Endothelial cell of umbilical vein (primary cell): ENCODE data around the gene NR2E3. TPM values are rescaled to one million over a fixed set of nuclear protein-coding genes. Genes with fewer than 3 reads are reported as not detected.
A peak's percentile ranks its signal among the peaks of the same experiment; 100 is the strongest.

Source experiments
- BruUV-seq: library from RNA; stranded (reverse); fragments of 400-500 nt; replicated peaks from 2 replicates; lab custom pipeline; 2021; lab: Mats Ljungman, UMichigan
- CTCF ChIA-PET: fragments of 300-600, 350-600 bp; sonication (Branson Sonifier 250); formaldehyde crosslinking; loops from one replicate; lab custom pipeline; 2021; ENCODE audit warnings: antibody characterized with exemption, inconsistent platforms; lab: Charles Lee
- POLR2A ChIA-PET: fragments of 300-600, 350-600 bp; sonication (Branson Sonifier 250); formaldehyde crosslinking; loops from one replicate; lab custom pipeline; 2021; ENCODE audit warnings: antibody characterized with exemption, inconsistent platforms; lab: Charles Lee
- DNase-seq: peaks from one replicate; pipeline ENCODE4 v3.0.0-alpha.2; 2011; ENCODE audit warnings: low read depth, low spot score
- FAIRE-seq: peaks from 2 replicates; lab custom pipeline; 2011; peaks lifted over from hg19 to GRCh38; lab: Jason Lieb, UNC
- H2AFZ ChIP-seq: 2 replicates; pipeline ENCODE4 v1.6.0; 2012; ENCODE audit warnings: low read depth, low read length, control low read depth, inconsistent platforms
- H3K27ac ChIP-seq: 2 replicates; pipeline ENCODE4 v1.5.1; 2011; ENCODE audit warnings: low read depth, mild to moderate bottlenecking, control low read depth, low read length, moderate library complexity; ENCODE audit not compliant: insufficient read depth
- H3K27me3 ChIP-seq, 2 experiments: 2 replicates each; pipeline versions ENCODE4 v1.6.0 to v1.6.1; 2011; ENCODE audit warnings: low read length in 2 of 2, mixed read lengths in 1 of 2; ENCODE audit not compliant: control insufficient read depth in 2 of 2, insufficient read depth in 2 of 2
- H3K36me3 ChIP-seq, 2 experiments: 2 replicates in 1 of 2; 3 replicates in 1 of 2; pipeline ENCODE4 v1.5.1; 2011; ENCODE audit warnings: low read length in 2 of 2, mild to moderate bottlenecking in 1 of 2, moderate library complexity in 1 of 2; ENCODE audit not compliant: control insufficient read depth in 2 of 2, insufficient read depth in 2 of 2; ENCODE audit errors: extremely low read depth in 1 of 2
- H3K4me1 ChIP-seq: 3 replicates; pipeline ENCODE4 v1.5.1; 2011; ENCODE audit warnings: mild to moderate bottlenecking, low read length; ENCODE audit not compliant: control insufficient read depth, insufficient read depth; ENCODE audit errors: extremely low read depth
- H3K4me2 ChIP-seq: 2 replicates; pipeline ENCODE4 v1.6.1; 2011; ENCODE audit warnings: low read length, control low read depth, mixed read lengths; ENCODE audit not compliant: insufficient read depth
- H3K4me3 ChIP-seq, 3 experiments: fragments of 200-600 bp in 1 of 3; sonication (generic), shearing (Covaris generic) in 1 of 3; replicated peaks in 1 of 3; 2 replicates each; pipeline ENCODE4 v1.5.1; 2011 to 2016; ENCODE audit warnings: control low read depth in 3 of 3, low read length in 3 of 3, mild to moderate bottlenecking in 2 of 3, inconsistent platforms in 1 of 3, low read depth in 1 of 3, moderate library complexity in 1 of 3; ENCODE audit not compliant: insufficient read depth in 1 of 3
- H3K79me2 ChIP-seq: 2 replicates; pipeline ENCODE4 v1.6.0; 2012; ENCODE audit warnings: low read length, inconsistent platforms; ENCODE audit not compliant: control insufficient read depth, insufficient read depth
- H3K9ac ChIP-seq: replicated peaks from 2 replicates; pipeline ENCODE3; 2011; ENCODE audit warnings: low read length, control low read depth; ENCODE audit not compliant: insufficient read depth; ENCODE audit errors: extremely low read depth
- H3K9me1 ChIP-seq: replicated peaks from 3 replicates; pipeline ENCODE4 v1.6.0; 2011; ENCODE audit warnings: mild to moderate bottlenecking, low read length; ENCODE audit not compliant: control insufficient read depth, insufficient read depth; ENCODE audit errors: extremely low read depth
- H3K9me3 ChIP-seq: replicated peaks from 2 replicates; pipeline ENCODE4 v1.5.1; 2012; ENCODE audit warnings: low read length, inconsistent platforms; ENCODE audit not compliant: control insufficient read depth, insufficient read depth
- H4K20me1 ChIP-seq: replicated peaks from 2 replicates; pipeline ENCODE3; 2011; ENCODE audit warnings: mild to moderate bottlenecking, low read length; ENCODE audit not compliant: control insufficient read depth, insufficient read depth; ENCODE audit errors: extremely low read depth
- CTCF ChIP-seq, 2 donors: IDR thresholded peaks; 1 replicate in 1 of 2; 2 replicates in 1 of 2; pipeline ENCODE4 v1.5.1; 2011; ENCODE audit warnings: low read length in 2 of 2, mild to moderate bottlenecking in 2 of 2, moderate library complexity in 2 of 2, control low read depth in 1 of 2, inconsistent platforms in 1 of 2, low read depth in 1 of 2; ENCODE audit not compliant: insufficient read depth in 1 of 2; ENCODE audit errors: extremely low read depth in 1 of 2
- GATA2 ChIP-seq: IDR thresholded peaks from 2 replicates; pipeline ENCODE4 v1.7.0; 2011; ENCODE audit warnings: low read depth, mild to moderate bottlenecking, moderate library complexity, mixed read lengths, low read length; ENCODE audit not compliant: insufficient read length, insufficient read depth
- MAX ChIP-seq: IDR thresholded peaks from 2 replicates; pipeline ENCODE4 v1.6.1; 2011; ENCODE audit not compliant: insufficient read depth, insufficient read length
- MYC ChIP-seq: IDR thresholded peaks from one replicate; pipeline ENCODE4 v1.6.1; 2011; ENCODE audit warnings: mild to moderate bottlenecking, low read depth, low read length
- POLR2AphosphoS5 ChIP-seq: IDR thresholded peaks from 2 replicates; pipeline ENCODE4 v1.6.1; 2012; ENCODE audit warnings: low read depth, mild to moderate bottlenecking, control low read depth, low read length, moderate library complexity; ENCODE audit not compliant: insufficient read depth
- dilution Hi-C: fragments of 300-500 bp; cut with MboI; formaldehyde crosslinking; loops from one replicate; pipeline ENCODE4 v1.15.0; 2019; ENCODE audit warnings: low sequenced_read_pairs; ENCODE audit not compliant: extremely low pct_ligation_motif_present
- intact Hi-C: fragments of 100-400 bp; cut with micrococcal nuclease; formaldehyde crosslinking; loops from one replicate; pipeline ENCODE4 v1.10.0; 2022
- polyA plus RNA-seq, 4 experiments: library from polyadenylated mRNA; depleted of rRNA in 3 of 4; stranded (reverse) in 3 of 4; unstranded in 1 of 4; fragments of >200 nt; gene quantifications; 2 replicates each; pipeline versions ENCODE4 v1.2.1 to v1.2.3, GENCODE V29; 2011 to 2012; ENCODE audit warnings: missing spikeins in 1 of 4
- total RNA-seq: library from RNA; stranded (reverse); gene quantifications from 2 replicates; pipeline ENCODE4 v1.2.3, GENCODE V29; 2021

NR2E3 gene
- total and polyA plus RNA-seq, 2 donors (not counting 3 experiments of a cell fraction or from before 2014, with no cell fraction given): 0.04 to 0.38 TPM

GRCh38 chr15:71800835-71801745, 9.3 kb upstream of the NR2E3 start:
- dilution Hi-C loops: no loop called here
- H3K79me2 ChIP-seq: no peaks in the 10 kb centered on the region
- ChIA-PET POLR2A (no interaction called here), CTCF (interaction anchor here (0.7 to 12.4 kb wide), 21 partner anchors 10 to 895 kb away, joined by 3 to 235 read pairs (median 5); no protein-coding TSS in a partner anchor)
- no TSS peak for BruUV-seq
- no peaks in the 10 kb centered on the region for H3K36me3 ChIP-seq
- H3K27me3 ChIP-seq: no peaks in the 10 kb centered on the region
- no peak overlapping the region for H3K27ac ChIP-seq
- no peaks in the 10 kb centered on the region for H3K9me1 ChIP-seq
- no peaks in the 10 kb centered on the region for H3K9me3 ChIP-seq
- no peak overlapping the region for H3K4me2 ChIP-seq
- H2AFZ ChIP-seq: no peak overlapping the region
- TF ChIP-seq POLR2AphosphoS5: no peak
- TF ChIP-seq MYC: no peak
- TF ChIP-seq CTCF (IDR thresholded peaks at IDR 0.05; ENCODE audit: extremely low read depth in 1 of 2, insufficient read depth in 1 of 2, low read depth in 1 of 2, low read length in 2 of 2): peak; percentile 71 to 81
- no peak for TF ChIP-seq GATA2
- TF ChIP-seq MAX: no peak
- no peaks in the 10 kb centered on the region for H4K20me1 ChIP-seq
- H3K9ac ChIP-seq: no peak overlapping the region
- FAIRE-seq (peak; percentile 91), DNase-seq (peak; percentile 77)
- intact Hi-C loops: loop anchor here (1.0 to 5.0 kb wide), 10 partner anchors 21 to 976 kb away; no protein-coding TSS in a partner anchor
- H3K4me1 ChIP-seq: no peaks in the 10 kb centered on the region
- H3K4me3 ChIP-seq: no peak overlapping the region
